ENCODE results near the gene UBE2D1.

The UBE2D1 gene

GRCh38 chr10:58400609-58401008 lies 65.8 kb downstream of the UBE2D1 start:
- Histone ChIP-seq H3K36me3 (ENCODE audit: control insufficient read depth, low read length) (peaks cover 30% of the 10 kb centered on the region), H3K4me3 (ENCODE audit: low read length) (no peak overlapping the region), H3F3A (ENCODE audit: control insufficient read depth, insufficient read depth) (no peaks in the 10 kb centered on the region), H3K4me2 (ENCODE audit: low read length) (no peak overlapping the region), H3K4me1 (ENCODE audit: control insufficient read depth, low read length) (no peaks in the 10 kb centered on the region), H3K27me3 (ENCODE audit: control insufficient read depth, low read length) (no peaks in the 10 kb centered on the region), H3K9me2 (replicated peaks; ENCODE audit: control insufficient read depth, low read length) (no peaks in the 10 kb centered on the region), H4K20me1 (ENCODE audit: control insufficient read depth, insufficient read depth, low read depth, low read length) (no peaks in the 10 kb centered on the region), H3K27ac (ENCODE audit: low read depth, low read length) (no peak overlapping the region), H3K9me3 (ENCODE audit: control insufficient read depth, insufficient read depth, low read length) (no peaks in the 10 kb centered on the region), H3K79me2 (ENCODE audit: control insufficient read depth, low read length) (no peaks in the 10 kb centered on the region)
- TF ChIP-seq, protein P1, sequence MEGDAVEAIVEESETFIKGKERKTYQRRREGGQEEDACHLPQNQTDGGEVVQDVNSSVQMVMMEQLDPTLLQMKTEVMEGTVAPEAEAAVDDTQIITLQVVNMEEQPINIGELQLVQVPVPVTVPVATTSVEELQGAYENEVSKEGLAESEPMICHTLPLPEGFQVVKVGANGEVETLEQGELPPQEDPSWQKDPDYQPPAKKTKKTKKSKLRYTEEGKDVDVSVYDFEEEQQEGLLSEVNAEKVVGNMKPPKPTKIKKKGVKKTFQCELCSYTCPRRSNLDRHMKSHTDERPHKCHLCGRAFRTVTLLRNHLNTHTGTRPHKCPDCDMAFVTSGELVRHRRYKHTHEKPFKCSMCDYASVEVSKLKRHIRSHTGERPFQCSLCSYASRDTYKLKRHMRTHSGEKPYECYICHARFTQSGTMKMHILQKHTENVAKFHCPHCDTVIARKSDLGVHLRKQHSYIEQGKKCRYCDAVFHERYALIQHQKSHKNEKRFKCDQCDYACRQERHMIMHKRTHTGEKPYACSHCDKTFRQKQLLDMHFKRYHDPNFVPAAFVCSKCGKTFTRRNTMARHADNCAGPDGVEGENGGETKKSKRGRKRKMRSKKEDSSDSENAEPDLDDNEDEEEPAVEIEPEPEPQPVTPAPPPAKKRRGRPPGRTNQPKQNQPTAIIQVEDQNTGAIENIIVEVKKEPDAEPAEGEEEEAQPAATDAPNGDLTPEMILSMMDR (IDR thresholded peaks at IDR 0.05; ENCODE audit: low read depth, low read length, poor library complexity, severe bottlenecking): no peak
- TF ChIP-seq EZH2phosphoT487 (IDR thresholded peaks at IDR 0.05; ENCODE audit: borderline replicate concordance, low read length): no peak

GRCh38 chr10:58404001-58404400 lies 69.2 kb downstream of the UBE2D1 start:
- Histone ChIP-seq H3K79me2 (ENCODE audit: control insufficient read depth, low read length) (no peaks in the 10 kb centered on the region), H3K4me1 (ENCODE audit: control insufficient read depth, low read length) (no peaks in the 10 kb centered on the region), H3K27ac (ENCODE audit: low read depth, low read length) (no peak overlapping the region), H3K36me3 (ENCODE audit: control insufficient read depth, low read length) (peaks cover 3% of the 10 kb centered on the region; the same call in 1 of the 2 replicates), H3K4me3 (ENCODE audit: low read length) (no peak overlapping the region), H3K9me2 (replicated peaks; ENCODE audit: control insufficient read depth, low read length) (no peaks in the 10 kb centered on the region), H3F3A (ENCODE audit: control insufficient read depth, insufficient read depth) (no peaks in the 10 kb centered on the region), H4K20me1 (ENCODE audit: control insufficient read depth, insufficient read depth, low read depth, low read length) (no peaks in the 10 kb centered on the region), H3K9me3 (ENCODE audit: control insufficient read depth, insufficient read depth, low read length) (no peaks in the 10 kb centered on the region), H3K27me3 (ENCODE audit: control insufficient read depth, low read length) (no peaks in the 10 kb centered on the region), H3K4me2 (ENCODE audit: low read length) (no peak overlapping the region)
- TF ChIP-seq, protein P1 (IDR thresholded peaks at IDR 0.05; ENCODE audit: low read depth, low read length, poor library complexity, severe bottlenecking): no peak
- TF ChIP-seq EZH2phosphoT487 (IDR thresholded peaks at IDR 0.05; ENCODE audit: borderline replicate concordance, low read length): no peak

DNA sequence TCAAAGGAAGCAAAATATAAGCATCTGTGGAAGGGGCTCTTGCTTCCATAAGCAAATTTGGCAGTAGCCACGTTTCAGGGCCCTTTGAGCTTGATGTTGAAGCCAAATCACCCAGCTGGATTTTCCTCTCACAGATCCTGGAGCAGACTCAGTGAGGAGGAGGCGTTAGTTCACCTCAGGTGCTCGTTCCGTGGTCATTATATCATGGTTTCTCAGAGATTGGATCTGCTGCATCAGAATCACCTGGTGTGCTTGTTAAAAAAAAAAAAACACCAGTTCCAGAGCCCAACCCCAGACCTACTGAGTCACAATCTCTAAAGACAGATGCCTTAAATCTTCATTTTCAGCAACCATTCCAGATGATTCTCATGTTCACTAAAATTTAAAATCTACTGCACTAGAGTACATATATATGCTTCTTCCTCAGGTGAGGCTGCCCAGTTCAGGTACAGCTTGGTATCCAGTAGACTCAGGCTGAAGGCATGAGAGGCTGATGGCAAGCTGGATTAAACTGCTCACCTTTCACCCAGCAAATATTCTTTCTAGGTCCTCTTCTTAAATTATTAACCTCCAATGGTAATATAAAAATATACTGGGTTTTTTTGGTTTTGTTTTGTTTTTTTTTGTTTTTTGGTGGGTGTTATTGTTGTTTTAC lies 75.3 kb downstream of the UBE2D1 start:
- H3K4me1 ChIP-seq (ENCODE audit: control insufficient read depth, low read length): no peaks in the 10 kb centered on the region
- H3K9me2 ChIP-seq (replicated peaks; ENCODE audit: control insufficient read depth, low read length): no peaks in the 10 kb centered on the region
- no peaks in the 10 kb centered on the region for H3K9me3 ChIP-seq (ENCODE audit: control insufficient read depth, insufficient read depth, low read length)
- H3F3A ChIP-seq (ENCODE audit: control insufficient read depth, insufficient read depth): no peaks in the 10 kb centered on the region
- H4K20me1 ChIP-seq (ENCODE audit: control insufficient read depth, insufficient read depth, low read depth, low read length): no peaks in the 10 kb centered on the region
- H3K4me3 ChIP-seq (ENCODE audit: low read length): no peak overlapping the region
- H3K36me3 ChIP-seq (ENCODE audit: control insufficient read depth, low read length): no peaks in the 10 kb centered on the region
- no peaks in the 10 kb centered on the region for H3K27me3 ChIP-seq (ENCODE audit: control insufficient read depth, low read length)
- no peaks in the 10 kb centered on the region for H3K79me2 ChIP-seq (ENCODE audit: control insufficient read depth, low read length)
- H3K27ac ChIP-seq (ENCODE audit: low read depth, low read length): no peak overlapping the region
- H3K4me2 ChIP-seq (ENCODE audit: low read length): no peak overlapping the region
- TF ChIP-seq EZH2phosphoT487 (IDR thresholded peaks at IDR 0.05; ENCODE audit: borderline replicate concordance, low read length): no peak
- TF ChIP-seq, protein P1 (IDR thresholded peaks at IDR 0.05; ENCODE audit: low read depth, low read length, poor library complexity, severe bottlenecking): no peak
